SK-N-SH treated with all-trans-retinoic acid at 6 μM for 48 hours (cell line): ENCODE data around the gene TRIM7.

Experiments used
- ARNTL ChIP-seq: fragments of 450-650 bp; formaldehyde crosslinking; IDR thresholded peaks from 2 replicates; pipeline ENCODE4 v1.5.0; 2020; ENCODE audit warnings: low read depth, mild to moderate bottlenecking, moderate library complexity, borderline replicate concordance
- BACH2 ChIP-seq: fragments of 250-450 bp; sonication (Bioruptor Pico); IDR thresholded peaks from 2 replicates; pipeline ENCODE4 v1.9.0; 2021; ENCODE audit warnings: mild to moderate bottlenecking, borderline replicate concordance
- CSRNP3 ChIP-seq: fragments of 250-450 bp; sonication (Bioruptor Pico); IDR thresholded peaks from 2 replicates; pipeline ENCODE4 v1.5.1; 2021; ENCODE audit warnings: mild to moderate bottlenecking, moderate library complexity
- ESRRG ChIP-seq: fragments of 250-450 bp; sonication (Bioruptor Pico); IDR thresholded peaks from 2 replicates; pipeline ENCODE4 v1.6.1; 2021; ENCODE audit warnings: mild to moderate bottlenecking
- GLIS3 ChIP-seq: fragments of 250-450 bp; sonication (Bioruptor Pico); IDR thresholded peaks from 2 replicates; pipeline ENCODE4 v1.5.0; 2020; ENCODE audit warnings: mild to moderate bottlenecking, moderate library complexity
- PATZ1 ChIP-seq: fragments of 250-450 bp; sonication (Bioruptor Pico); IDR thresholded peaks from 2 replicates; pipeline ENCODE4 v1.8.0; 2020; ENCODE audit warnings: mild to moderate bottlenecking, moderate library complexity, borderline replicate concordance
- PPARA ChIP-seq: fragments of 250-450 bp; sonication (Bioruptor Pico); IDR thresholded peaks from 2 replicates; pipeline ENCODE4 v1.5.0; 2020; ENCODE audit warnings: mild to moderate bottlenecking, borderline replicate concordance
- SNAI2 ChIP-seq: fragments of 250-450 bp; sonication (Bioruptor Pico); IDR thresholded peaks from 2 replicates; pipeline ENCODE4 v1.5.0; 2020; ENCODE audit warnings: mild to moderate bottlenecking, moderate library complexity
- TOX ChIP-seq: fragments of 250-450 bp; sonication (Bioruptor Pico); IDR thresholded peaks from 2 replicates; pipeline ENCODE4 v1.8.0; 2021; ENCODE audit warnings: mild to moderate bottlenecking, moderate library complexity, borderline replicate concordance
- ZFP3 ChIP-seq: fragments of 250-450 bp; sonication (Bioruptor Pico); IDR thresholded peaks from 2 replicates; pipeline ENCODE4 v1.5.0; 2020; ENCODE audit warnings: mild to moderate bottlenecking, moderate library complexity
- ZFP30 ChIP-seq: fragments of 450-650 bp; formaldehyde crosslinking; IDR thresholded peaks from 2 replicates; pipeline ENCODE4 v1.5.0; 2022; ENCODE audit warnings: mild to moderate bottlenecking, moderate library complexity
- ZNF70 ChIP-seq: fragments of 450-650 bp; formaldehyde crosslinking; IDR thresholded peaks from 2 replicates; pipeline ENCODE4 v1.5.0; 2020; ENCODE audit warnings: mild to moderate bottlenecking, moderate library complexity

DNA sequence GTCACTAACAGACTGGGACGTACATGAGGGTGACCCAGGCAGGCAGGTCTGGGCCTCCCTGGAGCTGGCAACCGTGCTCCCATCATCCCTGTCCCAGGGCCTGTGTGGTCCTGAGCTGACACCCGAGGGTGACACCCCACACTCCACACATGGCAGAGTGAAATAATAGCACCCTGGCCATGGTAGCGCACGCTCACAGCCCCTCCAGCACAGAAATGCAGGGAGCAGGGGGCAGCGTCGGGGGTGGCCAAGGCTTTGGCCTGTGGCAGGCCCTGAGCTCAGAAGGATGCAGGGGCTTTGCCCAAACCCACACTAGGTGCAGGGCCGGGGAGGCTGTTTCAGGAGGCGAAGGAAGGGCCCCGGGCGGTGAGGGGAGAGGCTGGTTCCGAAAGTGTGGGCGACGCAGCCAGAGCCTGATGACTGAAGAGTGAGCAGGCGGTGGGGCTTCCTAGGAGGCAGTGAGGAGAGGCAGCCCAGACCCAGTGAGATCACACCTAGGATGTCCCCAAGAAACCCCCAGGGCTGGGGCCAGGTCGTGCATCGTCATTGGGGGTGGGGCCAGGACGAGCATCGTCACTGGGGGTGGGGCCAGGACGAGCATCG lies 44.7 kb downstream of the TRIM7 start:
- no peak for TF ChIP-seq CSRNP3 (CRISPR knock-in tag)
- no peak for TF ChIP-seq BACH2 (CRISPR knock-in tag)
- no peak for TF ChIP-seq TOX (CRISPR knock-in tag)
- no peak for TF ChIP-seq ZFP30 (CRISPR knock-in tag)
- no peak for TF ChIP-seq PATZ1
- no peak for TF ChIP-seq ZNF70
- TF ChIP-seq GLIS3 (CRISPR knock-in tag), result no peak
- no peak for TF ChIP-seq ARNTL (CRISPR knock-in tag)
- no peak for TF ChIP-seq PPARA (CRISPR knock-in tag)
- no peak for TF ChIP-seq ZFP3
- no peak for TF ChIP-seq SNAI2 (CRISPR knock-in tag)
- no peak for TF ChIP-seq ESRRG (CRISPR knock-in tag)
